ENCODE measurements around the gene RNF144A. TPM values are rescaled to one million over a fixed set of nuclear protein-coding genes. Genes with fewer than 3 reads are reported as not detected.
A peak's percentile ranks its signal among the peaks of the same experiment; 100 is the strongest.

The RNF144A gene
- total RNA-seq, 6 experiments from 2014 or later: 1.2 to 3.2 (median 2.0) TPM

DNA sequence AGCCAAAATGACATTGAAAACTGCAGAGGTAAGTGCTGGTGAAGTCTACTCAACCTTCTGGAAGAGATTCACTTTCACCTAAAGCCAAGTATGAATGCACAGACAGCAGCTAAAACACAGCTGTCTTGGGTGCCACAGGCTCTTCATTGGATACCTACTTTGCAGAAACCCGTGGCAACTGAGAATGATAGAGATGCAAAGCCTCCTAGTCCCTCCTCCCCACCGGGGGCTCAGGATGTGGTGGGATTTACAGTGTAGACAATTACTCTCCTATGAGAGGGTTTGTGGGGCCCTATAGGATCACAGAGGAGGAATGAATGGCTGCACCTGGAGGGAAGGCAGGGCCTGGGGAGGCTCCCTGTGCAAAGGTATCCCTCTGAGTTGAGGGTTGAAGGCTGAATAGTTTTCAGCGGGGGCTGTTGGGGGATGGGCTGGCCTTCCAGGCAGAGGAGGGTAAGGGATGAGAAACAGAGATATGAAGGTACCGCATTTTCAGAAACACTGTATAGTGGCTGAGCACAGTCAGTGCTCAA, 131.6 kb downstream of the RNF144A start:
- Histone ChIP-seq H3K4me1 (no peaks in the 10 kb centered on the region), H3K27me3 (no peaks in the 10 kb centered on the region), H3K36me3 (no peaks in the 10 kb centered on the region), H3K4me3 (no peak overlapping the region), H3K9me3 (no peaks in the 10 kb centered on the region), H3K27ac (no peak overlapping the region)
- TF ChIP-seq, protein P1, sequence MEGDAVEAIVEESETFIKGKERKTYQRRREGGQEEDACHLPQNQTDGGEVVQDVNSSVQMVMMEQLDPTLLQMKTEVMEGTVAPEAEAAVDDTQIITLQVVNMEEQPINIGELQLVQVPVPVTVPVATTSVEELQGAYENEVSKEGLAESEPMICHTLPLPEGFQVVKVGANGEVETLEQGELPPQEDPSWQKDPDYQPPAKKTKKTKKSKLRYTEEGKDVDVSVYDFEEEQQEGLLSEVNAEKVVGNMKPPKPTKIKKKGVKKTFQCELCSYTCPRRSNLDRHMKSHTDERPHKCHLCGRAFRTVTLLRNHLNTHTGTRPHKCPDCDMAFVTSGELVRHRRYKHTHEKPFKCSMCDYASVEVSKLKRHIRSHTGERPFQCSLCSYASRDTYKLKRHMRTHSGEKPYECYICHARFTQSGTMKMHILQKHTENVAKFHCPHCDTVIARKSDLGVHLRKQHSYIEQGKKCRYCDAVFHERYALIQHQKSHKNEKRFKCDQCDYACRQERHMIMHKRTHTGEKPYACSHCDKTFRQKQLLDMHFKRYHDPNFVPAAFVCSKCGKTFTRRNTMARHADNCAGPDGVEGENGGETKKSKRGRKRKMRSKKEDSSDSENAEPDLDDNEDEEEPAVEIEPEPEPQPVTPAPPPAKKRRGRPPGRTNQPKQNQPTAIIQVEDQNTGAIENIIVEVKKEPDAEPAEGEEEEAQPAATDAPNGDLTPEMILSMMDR (IDR thresholded peaks at IDR 0.05): no peak
- no peak for TF ChIP-seq POLR2A (IDR thresholded peaks at IDR 0.05)
- ATAC-seq: no peak
- intact Hi-C loops (cut with DNase I): no loop called here
- no peak for DNase-seq
- 67% methylated on average over 3 of the region's 4 CpGs for WGBS (ENCODE audit: insufficient coverage, low coverage, low lambda C conversion rate, missing lambda C conversion rate)

DNA sequence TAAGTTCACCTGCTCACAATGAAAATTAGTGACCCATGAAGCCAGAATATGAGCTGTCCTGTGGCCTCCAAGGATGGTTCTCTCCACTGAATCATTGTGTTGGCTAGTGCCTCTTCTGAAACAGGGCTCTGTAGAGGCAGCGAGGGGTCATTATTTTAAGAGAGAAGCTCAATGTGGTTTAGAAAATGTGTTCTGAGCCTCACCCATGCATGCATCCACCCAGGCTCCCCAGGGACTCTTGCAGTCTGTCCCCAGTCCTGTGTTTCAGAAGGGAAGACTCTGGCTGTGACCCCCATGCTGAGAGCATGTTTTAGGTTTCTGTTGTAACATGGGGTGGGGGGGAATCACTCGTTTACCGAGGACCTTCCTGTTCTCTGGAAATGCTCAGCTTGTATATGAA, 135.2 kb downstream of the RNF144A start:
- H3K27me3 ChIP-seq: no peaks in the 10 kb centered on the region
- no peaks in the 10 kb centered on the region for H3K4me1 ChIP-seq
- no peak for ATAC-seq
- intact Hi-C loops (cut with DNase I): no loop called here
- DNase-seq: no peak
- H3K36me3 ChIP-seq: no peaks in the 10 kb centered on the region
- WGBS (ENCODE audit: insufficient coverage, low coverage, low lambda C conversion rate, missing lambda C conversion rate): 20% methylated on average over 1 of the region's 3 CpGs
- H3K27ac ChIP-seq: no peak overlapping the region
- no peak overlapping the region for H3K4me3 ChIP-seq
- no peaks in the 10 kb centered on the region for H3K9me3 ChIP-seq
- no peak for TF ChIP-seq POLR2A (IDR thresholded peaks at IDR 0.05)
- TF ChIP-seq, protein P1 (IDR thresholded peaks at IDR 0.05): no peak

DNA sequence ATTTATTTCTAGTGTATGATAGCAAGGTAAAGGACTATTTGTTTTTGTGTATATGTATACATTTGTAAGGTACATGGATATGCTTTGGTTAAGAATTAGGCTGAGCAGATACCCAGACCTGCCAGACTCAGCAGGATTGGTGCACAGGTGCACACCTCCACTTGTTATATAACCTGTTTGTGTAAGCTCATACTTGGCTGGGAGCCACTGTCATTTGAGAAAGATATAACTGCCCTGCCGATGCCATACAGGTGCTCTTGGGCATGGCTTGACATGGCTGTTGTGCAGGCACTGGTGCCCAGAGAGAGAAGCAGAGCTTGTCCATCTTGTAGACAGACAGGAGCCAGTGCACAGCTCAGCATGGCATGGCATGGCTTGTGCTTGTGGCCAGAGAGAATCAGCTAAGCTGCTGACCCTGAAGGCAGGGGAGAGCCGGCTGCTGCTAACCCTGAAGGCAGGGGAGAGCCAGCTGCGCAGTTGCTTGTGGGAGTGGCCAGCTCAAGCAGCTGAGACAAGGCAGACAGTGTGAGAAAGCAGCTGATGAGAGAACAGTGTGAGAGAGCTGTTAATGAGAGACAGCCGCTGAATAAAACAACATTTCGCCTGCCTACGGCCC, 136.5 kb downstream of the RNF144A start:
- ATAC-seq: no peak
- 80% methylated on average over 3 of the region's 6 CpGs for WGBS (ENCODE audit: insufficient coverage, low coverage, low lambda C conversion rate, missing lambda C conversion rate)

DNA sequence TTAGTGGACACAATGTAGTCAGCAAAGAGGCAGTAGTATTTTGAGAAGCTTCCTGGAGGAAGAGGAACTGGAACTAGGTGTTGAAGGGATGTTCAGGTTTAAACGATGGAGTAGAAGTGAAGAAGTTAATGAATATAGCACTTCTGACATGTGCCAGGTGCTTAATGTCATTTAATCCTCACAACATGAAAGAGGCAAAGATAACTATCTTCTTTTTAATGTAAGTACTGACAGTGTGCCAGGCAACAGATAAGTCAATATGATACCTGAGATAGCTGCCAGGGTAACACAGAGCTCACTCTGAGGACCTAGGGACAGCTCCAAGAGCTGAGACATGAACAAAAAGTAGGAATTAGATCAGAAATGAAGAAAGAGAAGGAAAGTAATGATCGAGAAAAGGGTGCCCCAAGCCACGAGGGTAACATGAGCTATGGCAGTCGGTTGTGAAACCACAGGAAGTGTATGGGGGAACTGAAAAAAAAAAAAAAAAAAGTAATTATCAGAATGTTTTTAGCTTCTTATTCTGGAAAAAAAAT, 140.7 kb downstream of the RNF144A start:
- no peaks in the 10 kb centered on the region for H3K4me1 ChIP-seq
- 26% methylated on average over 4 of the region's 4 CpGs for WGBS (ENCODE audit: insufficient coverage, low coverage, low lambda C conversion rate, missing lambda C conversion rate)
- no peaks in the 10 kb centered on the region for H3K27me3 ChIP-seq
- H3K27ac ChIP-seq: no peak overlapping the region
- no peak for TF ChIP-seq POLR2A (IDR thresholded peaks at IDR 0.05)
- TF ChIP-seq, protein P1 (IDR thresholded peaks at IDR 0.05): no peak
- H3K36me3 ChIP-seq: no peaks in the 10 kb centered on the region
- no peak for DNase-seq
- peak in 2 of 4 donors; percentile 34 to 42 for ATAC-seq
- H3K9me3 ChIP-seq: no peaks in the 10 kb centered on the region
- intact Hi-C loops (cut with DNase I): no loop called here
- H3K4me3 ChIP-seq: no peak overlapping the region

More for the DNA sequence above, 136.5 kb downstream of the RNF144A start:
- no peak for DNase-seq
- intact Hi-C loops (cut with DNase I): no loop called here
- TF ChIP-seq, protein P1 (IDR thresholded peaks at IDR 0.05): no peak
- no peaks in the 10 kb centered on the region for H3K9me3 ChIP-seq
- no peaks in the 10 kb centered on the region for H3K36me3 ChIP-seq
- H3K4me3 ChIP-seq: no peak overlapping the region
- H3K27me3 ChIP-seq: no peaks in the 10 kb centered on the region
- H3K4me1 ChIP-seq: no peaks in the 10 kb centered on the region
- no peak overlapping the region for H3K27ac ChIP-seq

Measured in right lobe of liver (tissue), 6 donors.